ENCODE measurements around the gene LIMS2. TPM values are rescaled to one million over a fixed set of nuclear protein-coding genes. Genes with fewer than 3 reads are reported as not detected.

The LIMS2 gene
- total and polyA plus RNA-seq, 2 donors (not counting 1 experiment from before 2014, with no cell fraction given) = 1.8 to 17.3 TPM

DNA sequence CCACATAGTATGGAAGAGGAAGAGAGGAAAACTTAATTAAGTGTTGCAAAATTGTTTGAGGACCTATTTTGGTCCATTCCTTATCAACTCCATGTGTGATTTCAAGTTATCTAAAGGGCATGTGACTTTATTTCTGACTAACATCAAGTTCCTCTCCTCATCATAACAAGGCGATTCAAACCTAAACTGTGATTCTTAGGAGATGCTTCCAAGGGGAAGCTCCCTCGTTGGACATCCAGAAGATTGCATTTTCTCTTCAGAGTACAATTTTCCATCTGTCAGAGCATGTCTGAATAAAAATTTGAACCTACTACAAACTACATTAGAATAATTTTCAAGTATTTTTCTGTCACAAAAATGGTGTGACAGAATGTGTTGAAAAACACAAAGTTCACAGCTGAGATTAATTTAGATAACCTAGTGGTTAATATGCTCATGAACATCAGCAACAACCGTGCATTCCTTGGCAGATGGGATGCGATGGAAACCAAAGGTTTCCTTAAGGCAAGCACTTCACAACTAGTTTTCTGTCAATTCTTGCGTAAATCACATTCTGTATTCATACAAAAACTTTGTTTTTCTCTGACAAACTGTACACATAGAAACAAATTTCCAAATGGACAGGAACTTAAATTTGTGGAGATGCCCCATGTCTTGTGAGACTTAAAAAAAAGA lies 30.2 kb upstream of the LIMS2 start:
- Histone ChIP-seq H3K9me3 (ENCODE audit: control insufficient read depth, insufficient read depth, low read depth, low read length) (no peaks in the 10 kb centered on the region), H2AFZ (ENCODE audit: low read length) (no peak overlapping the region), H3K4me1 (ENCODE audit: control insufficient read depth, extremely low read depth, insufficient read depth, low read length) (peaks cover 4% of the 10 kb centered on the region), H3K36me3 (ENCODE audit: control insufficient read depth, insufficient read depth, low read length) (peaks cover 6% of the 10 kb centered on the region), H3K27me3 (ENCODE audit: control insufficient read depth, insufficient read depth, low read length) (no peaks in the 10 kb centered on the region), H4K20me1 (ENCODE audit: control insufficient read depth, extremely low read depth, insufficient read depth, low read length) (no peaks in the 10 kb centered on the region), H3K79me2 (ENCODE audit: control insufficient read depth, insufficient read depth, low read length) (peaks cover 9% of the 10 kb centered on the region), H3K4me3 (replicated peaks in 1 of 4; ENCODE audit: control extremely low read depth in 1 of 4, insufficient read depth in 1 of 4, low read depth in 3 of 4, low read length in 4 of 4) (no peak overlapping the region), H3K27ac (ENCODE audit: insufficient read depth, low read length) (peak overlapping the region; percentile 51), H3K4me2 (ENCODE audit: extremely low read depth, insufficient read depth, low read length) (no peak overlapping the region), H3K9ac (ENCODE audit: insufficient read depth, low read length) (no peak overlapping the region)
- no peak for DNase-seq (ENCODE audit: low read depth in 2 of 2)
- TF ChIP-seq CTCF (conservative IDR thresholded peaks at IDR 0.05 in 1 of 2, IDR thresholded peaks at IDR 0.05 in 1 of 2; ENCODE audit: low read depth in 1 of 2, low read length in 2 of 2) (no peak), EZH2 (IDR thresholded peaks at IDR 0.05; ENCODE audit: low read length, missing control alignments) (no peak)

DNA sequence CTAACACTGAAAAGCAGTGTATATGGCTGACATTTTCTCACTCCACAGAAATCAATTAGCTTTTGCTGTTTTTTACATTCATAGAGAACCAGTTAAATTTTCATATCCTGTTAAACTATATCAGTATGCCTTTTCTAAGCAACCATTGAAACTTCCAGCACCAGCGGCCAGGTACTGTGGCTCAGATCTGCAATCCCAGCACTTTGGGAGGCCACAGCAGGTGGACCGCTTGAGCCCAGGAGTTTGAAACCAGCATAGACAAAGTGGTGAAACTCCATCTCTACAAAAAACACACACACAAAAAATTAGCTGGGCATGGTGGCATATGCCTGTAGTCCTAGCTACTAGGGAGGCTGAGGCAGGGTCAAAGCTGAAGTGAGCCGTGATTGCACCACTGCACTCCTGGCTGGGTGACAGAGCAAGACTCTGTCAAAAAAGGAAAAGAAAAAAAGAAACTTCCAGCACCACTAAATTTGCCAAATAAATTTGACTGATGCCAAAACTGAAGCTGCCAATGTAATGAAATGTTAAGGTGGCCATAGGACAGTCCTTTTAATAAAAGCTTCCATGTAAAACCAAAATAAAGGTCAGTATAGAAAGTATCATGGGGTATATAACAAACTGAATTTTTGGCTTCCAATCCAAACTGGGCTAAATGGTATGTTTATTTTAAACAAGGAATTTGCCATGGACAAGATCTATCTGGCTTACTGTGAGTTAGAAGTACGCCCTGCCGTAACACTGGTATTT lies 29.5 kb upstream of the LIMS2 start:
- H2AFZ ChIP-seq (ENCODE audit: low read length) = no peak overlapping the region
- no peaks in the 10 kb centered on the region for H4K20me1 ChIP-seq (ENCODE audit: control insufficient read depth, extremely low read depth, insufficient read depth, low read length)
- peaks cover 9% of the 10 kb centered on the region for H3K79me2 ChIP-seq (ENCODE audit: control insufficient read depth, insufficient read depth, low read length)
- H3K4me2 ChIP-seq (ENCODE audit: extremely low read depth, insufficient read depth, low read length) = no peak overlapping the region
- DNase-seq (ENCODE audit: low read depth in 2 of 2) = peak in 1 of 2 donors; percentile 78
- no peaks in the 10 kb centered on the region for H3K9me3 ChIP-seq (ENCODE audit: control insufficient read depth, insufficient read depth, low read depth, low read length)
- no peak overlapping the region for H3K27ac ChIP-seq (ENCODE audit: insufficient read depth, low read length)
- H3K27me3 ChIP-seq (ENCODE audit: control insufficient read depth, insufficient read depth, low read length) = no peaks in the 10 kb centered on the region
- H3K9ac ChIP-seq (ENCODE audit: insufficient read depth, low read length) = no peak overlapping the region
- H3K4me3 ChIP-seq (replicated peaks in 1 of 4; ENCODE audit: control extremely low read depth in 1 of 4, insufficient read depth in 1 of 4, low read depth in 3 of 4, low read length in 4 of 4) = no peak overlapping the region
- H3K4me1 ChIP-seq (ENCODE audit: control insufficient read depth, extremely low read depth, insufficient read depth, low read length) = peaks cover 5% of the 10 kb centered on the region
- H3K36me3 ChIP-seq (ENCODE audit: control insufficient read depth, insufficient read depth, low read length) = peaks cover 6% of the 10 kb centered on the region
- TF ChIP-seq CTCF (conservative IDR thresholded peaks at IDR 0.05 in 1 of 2, IDR thresholded peaks at IDR 0.05 in 1 of 2; ENCODE audit: low read depth in 1 of 2, low read length in 2 of 2) (no peak), EZH2 (IDR thresholded peaks at IDR 0.05; ENCODE audit: low read length, missing control alignments) (no peak)

DNA sequence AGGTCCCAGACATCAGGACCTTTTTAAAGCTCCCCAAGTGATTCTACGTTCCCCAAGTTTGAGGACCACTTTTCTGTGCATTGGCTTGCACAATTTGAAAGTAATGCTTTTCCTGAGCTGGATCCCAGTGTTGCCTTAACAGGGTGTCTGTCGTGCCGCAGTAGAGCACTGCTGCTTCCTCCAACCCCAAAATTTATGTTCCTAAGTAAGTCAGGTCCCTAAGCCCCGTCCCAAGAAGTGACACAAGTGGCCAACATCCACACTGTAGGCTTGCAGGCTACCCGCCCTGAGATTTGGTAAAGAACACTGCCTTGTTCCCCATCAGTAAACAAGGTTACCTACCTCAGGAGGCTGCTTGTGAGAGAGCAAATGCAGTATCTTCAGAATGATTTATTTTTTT lies 28.0 kb upstream of the LIMS2 start:
- Histone ChIP-seq H3K9ac (ENCODE audit: insufficient read depth, low read length) (no peak overlapping the region), H3K9me3 (ENCODE audit: control insufficient read depth, insufficient read depth, low read depth, low read length) (no peaks in the 10 kb centered on the region), H3K4me2 (ENCODE audit: extremely low read depth, insufficient read depth, low read length) (no peak overlapping the region), H3K4me3 (replicated peaks in 1 of 4; ENCODE audit: control extremely low read depth in 1 of 4, insufficient read depth in 1 of 4, low read depth in 3 of 4, low read length in 4 of 4) (no peak overlapping the region), H2AFZ (ENCODE audit: low read length) (no peak overlapping the region), H3K27ac (ENCODE audit: insufficient read depth, low read length) (no peak overlapping the region), H3K4me1 (ENCODE audit: control insufficient read depth, extremely low read depth, insufficient read depth, low read length) (peaks cover 5% of the 10 kb centered on the region), H4K20me1 (ENCODE audit: control insufficient read depth, extremely low read depth, insufficient read depth, low read length) (no peaks in the 10 kb centered on the region), H3K36me3 (ENCODE audit: control insufficient read depth, insufficient read depth, low read length) (peaks cover 1% of the 10 kb centered on the region), H3K79me2 (ENCODE audit: control insufficient read depth, insufficient read depth, low read length) (peaks cover 9% of the 10 kb centered on the region), H3K27me3 (ENCODE audit: control insufficient read depth, insufficient read depth, low read length) (no peaks in the 10 kb centered on the region)
- no peak for TF ChIP-seq CTCF (conservative IDR thresholded peaks at IDR 0.05 in 1 of 2, IDR thresholded peaks at IDR 0.05 in 1 of 2; ENCODE audit: low read depth in 1 of 2, low read length in 2 of 2)
- no peak for TF ChIP-seq EZH2 (IDR thresholded peaks at IDR 0.05; ENCODE audit: low read length, missing control alignments)
- no peak for DNase-seq (ENCODE audit: low read depth in 2 of 2)

Measured in fibroblast of lung (primary cell).